WTC11 (cell line): ENCODE results near the gene TAS2R39. TPM values are rescaled to one million over a fixed set of nuclear protein-coding genes. Genes with fewer than 3 reads are reported as not detected.
"Not testable (repeated sequence)": the region's sequence is repeated elsewhere in the genome, so short reads cannot be mapped to it uniquely, and the experiment has no call there.

Experiments
- ATAC-seq: fragments of 200-7000 bp; cut with Tn5 transposase; 2 replicates; pipeline ENCODE4 v1.10.0; 2021; ENCODE audit warnings: mild to moderate bottlenecking, moderate library complexity
- CTCF ChIA-PET: fragments of 300-600 bp; sonication (Branson Sonifier 250); formaldehyde crosslinking; loops from one replicate; lab custom pipeline; 2021; ENCODE audit warnings: antibody characterized with exemption; lab: Charles Lee
- POLR2A ChIA-PET: fragments of 350-600 bp; sonication (Branson Sonifier 250); formaldehyde crosslinking; loops from one replicate; lab custom pipeline; 2021; ENCODE audit warnings: antibody characterized with exemption; lab: Charles Lee
- DNase-seq: peaks from one replicate; pipeline ENCODE4 v3.0.0; 2021; ENCODE audit warnings: low spot score
- H3K27ac Mint-ChIP-seq: 2 replicates; pipeline ENCODE4 v1.8.0; 2021; ENCODE audit warnings: mixed read lengths
- H3K27me3 Mint-ChIP-seq: 2 replicates; pipeline ENCODE4 v1.8.0; 2021; ENCODE audit warnings: low read depth, mild to moderate bottlenecking, moderate library complexity, mixed read lengths
- H3K36me3 Mint-ChIP-seq: 2 replicates; pipeline ENCODE4 v1.8.0; 2021; ENCODE audit warnings: mixed read lengths
- H3K4me1 Mint-ChIP-seq: 2 replicates; pipeline ENCODE4 v1.8.0; 2022; ENCODE audit warnings: mixed read lengths
- H3K4me3 Mint-ChIP-seq: 2 replicates; pipeline ENCODE4 v1.8.0; 2021; ENCODE audit warnings: mild to moderate bottlenecking, moderate library complexity, mixed read lengths
- H3K9me3 Mint-ChIP-seq: 2 replicates; pipeline ENCODE4 v1.8.0; 2021; ENCODE audit warnings: mixed read lengths
- ATF2 ChIP-seq: sonication (generic); formaldehyde crosslinking; IDR thresholded peaks from 2 replicates; pipeline ENCODE4 v1.8.1; 2022; ENCODE audit warnings: low read depth, missing genetic modification reagents, borderline replicate concordance
- ATF3 ChIP-seq: sonication (generic); formaldehyde crosslinking; conservative IDR thresholded peaks from 2 replicates; pipeline ENCODE4 v1.8.1; 2022; ENCODE audit warnings: mild to moderate bottlenecking, missing genetic modification reagents
- E2F4 ChIP-seq: sonication (generic); formaldehyde crosslinking; IDR thresholded peaks from 2 replicates; pipeline ENCODE4 v1.8.1; 2022; ENCODE audit warnings: low read depth, mild to moderate bottlenecking, moderate library complexity, missing genetic modification reagents, borderline replicate concordance
- ELF4 ChIP-seq: sonication (generic); formaldehyde crosslinking; IDR thresholded peaks from 2 replicates; pipeline ENCODE4 v1.8.1; 2022; ENCODE audit warnings: low read depth, mild to moderate bottlenecking, moderate library complexity, missing genetic modification reagents
- ESRRA ChIP-seq: sonication (generic); formaldehyde crosslinking; IDR thresholded peaks from 2 replicates; pipeline ENCODE4 v1.8.1; 2022; ENCODE audit warnings: mild to moderate bottlenecking, missing genetic modification reagents, borderline replicate concordance
- FOXK1 ChIP-seq: sonication (generic); formaldehyde crosslinking; IDR thresholded peaks from 2 replicates; pipeline ENCODE4 v1.8.0; 2022; ENCODE audit warnings: mild to moderate bottlenecking, moderate library complexity, missing genetic modification reagents
- FOXP1 ChIP-seq: sonication (generic); formaldehyde crosslinking; IDR thresholded peaks from 2 replicates; pipeline ENCODE4 v1.8.0; 2022; ENCODE audit warnings: missing genetic modification reagents, mild to moderate bottlenecking, moderate library complexity, borderline replicate concordance
- GABPB1 ChIP-seq: sonication (generic); formaldehyde crosslinking; IDR thresholded peaks from 2 replicates; pipeline ENCODE4 v1.8.1; 2023; ENCODE audit warnings: mild to moderate bottlenecking, missing genetic modification reagents
- HMGXB4 ChIP-seq: sonication (generic); formaldehyde crosslinking; IDR thresholded peaks from 2 replicates; pipeline ENCODE4 v1.8.1; 2023; ENCODE audit warnings: mild to moderate bottlenecking, moderate library complexity, missing genetic modification reagents
- IRF2 ChIP-seq: sonication (generic); formaldehyde crosslinking; IDR thresholded peaks from 2 replicates; pipeline ENCODE4 v1.8.0; 2022; ENCODE audit warnings: low read depth, missing genetic modification reagents, borderline replicate concordance
- NFYB ChIP-seq: sonication (generic); formaldehyde crosslinking; conservative IDR thresholded peaks from 2 replicates; pipeline ENCODE4 v1.8.0; 2022; ENCODE audit warnings: low read depth, missing genetic modification reagents
- NR1H2 ChIP-seq: sonication (generic); formaldehyde crosslinking; IDR thresholded peaks from 2 replicates; pipeline ENCODE4 v1.9.0; 2021; ENCODE audit warnings: mild to moderate bottlenecking, moderate library complexity, missing genetic modification reagents
- NR2C2 ChIP-seq: sonication (generic); formaldehyde crosslinking; IDR thresholded peaks from 2 replicates; pipeline ENCODE4 v1.8.0; 2022; ENCODE audit warnings: mild to moderate bottlenecking, missing genetic modification reagents
- OVOL2 ChIP-seq: fragments of 250-450 bp; sonication (Bioruptor Pico); IDR thresholded peaks from 2 replicates; pipeline ENCODE4 v1.9.0; 2021; ENCODE audit warnings: mild to moderate bottlenecking, borderline replicate concordance
- PRRX2 ChIP-seq: fragments of 250-450 bp; sonication (Bioruptor Pico); IDR thresholded peaks from 2 replicates; pipeline ENCODE4 v1.8.0; 2021; ENCODE audit warnings: mild to moderate bottlenecking
- SMAD4 ChIP-seq: sonication (generic); formaldehyde crosslinking; IDR thresholded peaks from 2 replicates; pipeline ENCODE4 v1.8.0; 2022; ENCODE audit warnings: mild to moderate bottlenecking, missing genetic modification reagents
- TCF7 ChIP-seq: sonication (generic); formaldehyde crosslinking; IDR thresholded peaks from 2 replicates; pipeline ENCODE4 v1.8.0; 2022; ENCODE audit warnings: mild to moderate bottlenecking, low read depth, missing genetic modification reagents, moderate library complexity
- ZBTB21 ChIP-seq: sonication (generic); formaldehyde crosslinking; IDR thresholded peaks from 2 replicates; pipeline ENCODE4 v1.8.1; 2023; ENCODE audit warnings: mild to moderate bottlenecking, missing genetic modification reagents, borderline replicate concordance
- ZNF263 ChIP-seq: sonication (generic); formaldehyde crosslinking; IDR thresholded peaks from 2 replicates; pipeline ENCODE4 v1.8.1; 2022; ENCODE audit warnings: low read depth, mild to moderate bottlenecking, moderate library complexity, missing genetic modification reagents
- ZNF425 ChIP-seq: fragments of 250-450 bp; sonication (Bioruptor Pico); conservative IDR thresholded peaks from 2 replicates; pipeline ENCODE4 v1.9.0; 2021; ENCODE audit warnings: mild to moderate bottlenecking
- ZNF671 ChIP-seq: fragments of 250-450 bp; sonication (Bioruptor Pico); IDR thresholded peaks from 2 replicates; pipeline ENCODE4 v1.8.0; 2021; ENCODE audit warnings: mild to moderate bottlenecking
- total RNA-seq: library from RNA; stranded (reverse); gene quantifications from 3 replicates; pipeline ENCODE4 v1.2.3, GENCODE V29; 2021

The TAS2R39 gene
- total RNA-seq, 1 experiment from 2014 or later = not detected

GRCh38 chr7:143205560-143206293 lies 22.5 kb downstream of the TAS2R39 start:
- Mint-ChIP-seq H3K4me1 (0 out of 2 replicates have a peak, but pooled peaks cover 4% of the 10 kb centered on the region), H3K27me3 (no peaks in the 10 kb centered on the region), H3K4me3 (no peak overlapping the region), H3K9me3 (no peaks in the 10 kb centered on the region), H3K27ac (no peak overlapping the region), H3K36me3 (no peaks in the 10 kb centered on the region)
- ChIA-PET POLR2A (no interaction called here), CTCF (interaction anchor here (1.3 kb wide), 1 partner anchor 10 kb away, joined by 11 read pairs; no protein-coding TSS in a partner anchor)
- TF ChIP-seq HMGXB4 (no peak), ATF3 (CRISPR knock-in tag) (no peak), FOXP1 (CRISPR knock-in tag) (no peak), E2F4 (no peak), ZNF263 (no peak), OVOL2 (CRISPR knock-in tag) (no peak), NFYB (CRISPR knock-in tag) (no peak), ESRRA (CRISPR knock-in tag) (no peak), ELF4 (CRISPR knock-in tag) (no peak), ZNF671 (CRISPR knock-in tag) (no peak), ZNF425 (CRISPR knock-in tag) (no peak)
- ATAC-seq (no peak), DNase-seq (no peak)

- CTCF ChIA-PET = no interaction called here
- H3K4me1 Mint-ChIP-seq = no peaks in the 10 kb centered on the region
- no peak overlapping the region for H3K4me3 Mint-ChIP-seq
- TF ChIP-seq FOXP1 (CRISPR knock-in tag) (no peak), GABPB1 (CRISPR knock-in tag) (no peak), PRRX2 (CRISPR knock-in tag) (no peak), IRF2 (CRISPR knock-in tag) (no peak), ATF2 (CRISPR knock-in tag) (no peak), NR1H2 (no peak), NR2C2 (CRISPR knock-in tag) (no peak), SMAD4 (CRISPR knock-in tag) (no peak), TCF7 (no peak), HMGXB4 (no peak), ZBTB21 (CRISPR knock-in tag) (no peak), FOXK1 (CRISPR knock-in tag) (no peak)
- peaks cover 23% of the 10 kb centered on the region for H3K9me3 Mint-ChIP-seq
- H3K36me3 Mint-ChIP-seq = peaks cover 9% of the 10 kb centered on the region
- H3K27ac Mint-ChIP-seq = no peak overlapping the region
- DNase-seq = no peak
- no peak for ATAC-seq
- POLR2A ChIA-PET = no interaction called here
- no peaks in the 10 kb centered on the region for H3K27me3 Mint-ChIP-seq
Measured at GRCh38 chr7:143210541-143210940, 27.3 kb downstream of the TAS2R39 start.

- ATAC-seq, H3K4me3 Mint-ChIP-seq, H3K27ac Mint-ChIP-seq, H3K4me1 Mint-ChIP-seq, POLR2A ChIA-PET, H3K27me3 Mint-ChIP-seq, CTCF ChIA-PET, DNase-seq, H3K36me3 Mint-ChIP-seq: not testable (repeated sequence)
- H3K9me3 Mint-ChIP-seq = peaks cover 23% of the 10 kb centered on the region
Measured at GRCh38 chr7:143213478-143213877, 30.3 kb downstream of the TAS2R39 start.
